Measurements from ENCODE around the gene USP19. TPM values are rescaled to one million over a fixed set of nuclear protein-coding genes. Genes with fewer than 3 reads are reported as not detected.

USP19 gene
- polyA plus RNA-seq, 3 donors = 61.3 to 66.0 (median 61.4) TPM

DNA sequence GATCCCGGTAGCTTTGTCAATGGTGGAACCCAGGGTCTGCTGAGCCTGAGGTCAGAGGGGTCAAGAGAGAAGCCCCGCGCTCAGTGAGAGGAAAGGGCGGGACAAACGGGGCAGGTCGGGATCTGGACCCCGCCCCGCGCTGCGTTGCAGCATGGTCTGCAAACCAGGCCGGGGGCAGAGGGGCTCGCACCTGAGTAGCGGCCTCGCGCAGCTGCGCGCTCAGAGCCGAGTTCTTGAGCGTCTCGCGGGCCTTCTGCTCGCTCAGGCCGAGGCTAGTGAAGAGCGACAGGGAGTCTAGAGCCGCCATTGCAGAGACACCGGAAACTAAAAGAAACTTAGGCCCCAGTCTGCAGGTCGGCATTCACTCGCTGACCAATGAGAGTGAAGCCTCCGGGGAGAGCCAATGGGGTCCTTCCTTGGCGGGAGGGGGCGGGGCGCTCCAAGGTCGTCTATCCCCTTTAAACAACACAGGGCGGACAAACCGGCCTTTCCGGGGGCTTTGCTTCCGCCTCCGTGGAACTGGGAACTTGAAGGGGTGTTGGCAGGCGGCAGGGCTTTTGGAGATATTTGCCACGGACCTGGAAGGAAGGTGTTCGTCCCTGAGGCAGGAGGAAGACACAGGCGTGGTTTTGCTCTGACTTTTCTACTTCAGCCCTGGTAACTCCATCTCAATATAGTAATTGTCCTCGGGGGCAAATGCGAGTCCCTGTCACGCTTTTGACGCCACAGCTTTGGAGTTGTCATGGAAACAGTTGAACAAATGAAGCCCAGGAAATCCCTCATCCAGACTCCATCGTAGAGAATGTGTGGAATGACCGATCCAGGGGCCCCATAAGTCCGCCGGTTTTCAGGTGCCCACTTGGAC lies 16.0 kb downstream of the USP19 start, which contains the start of gene QARS1:
Gene QARS1, minus strand, starts transcription at position 331 of the 865 bp plus-strand sequence. Its CDS starts 24 bp downstream, at position 307.
- DNase-seq = peak; percentile 96

DNA sequence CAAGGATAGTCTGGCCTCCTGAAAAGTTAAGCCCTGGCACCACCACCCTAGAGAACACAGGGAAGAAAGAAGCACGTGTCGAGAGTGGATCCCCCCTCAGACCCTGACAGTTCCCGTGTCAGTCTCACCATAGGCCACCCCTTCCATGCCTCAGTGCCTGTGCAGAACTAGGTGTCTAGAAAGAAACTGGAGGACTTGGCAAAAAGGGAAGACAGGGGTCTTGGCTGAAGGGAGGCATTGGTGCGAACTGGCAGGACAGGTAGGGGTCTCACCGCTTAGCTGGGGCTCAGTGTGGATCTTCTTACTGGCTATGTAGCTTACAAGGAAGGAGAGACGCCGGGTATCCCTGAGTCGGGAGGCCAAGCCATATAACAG lies 16.6 kb downstream of the USP19 start:
- DNase-seq = no peak

DNA sequence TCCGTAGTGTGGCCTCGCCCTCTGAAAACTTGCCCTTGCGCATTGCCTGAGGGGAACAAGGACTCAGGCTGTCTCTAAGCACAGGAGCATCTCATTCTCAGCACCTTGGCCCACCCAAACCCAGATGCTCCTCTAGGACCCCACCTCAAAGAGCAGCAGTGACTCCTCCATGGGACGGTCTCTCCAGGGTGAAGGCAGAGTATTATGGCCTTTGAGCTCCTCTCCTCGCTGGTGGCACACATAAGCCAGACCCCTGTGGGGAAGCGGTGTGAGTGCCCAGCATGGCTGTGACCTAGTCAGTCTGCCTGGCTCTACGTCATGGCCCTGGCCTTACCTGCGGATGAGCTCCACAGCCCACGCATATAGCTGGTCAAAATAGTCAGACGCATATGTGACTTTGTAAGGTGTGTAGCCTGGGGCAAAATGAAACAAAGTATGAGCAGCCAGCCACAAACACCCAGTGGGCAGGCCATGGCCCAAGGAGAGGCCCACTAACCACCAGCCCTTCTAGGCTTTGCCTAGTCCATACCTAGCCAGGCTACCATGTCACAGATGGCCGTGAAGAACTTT lies 20.5 kb downstream of the USP19 start:
- DNase-seq = no peak

DNA sequence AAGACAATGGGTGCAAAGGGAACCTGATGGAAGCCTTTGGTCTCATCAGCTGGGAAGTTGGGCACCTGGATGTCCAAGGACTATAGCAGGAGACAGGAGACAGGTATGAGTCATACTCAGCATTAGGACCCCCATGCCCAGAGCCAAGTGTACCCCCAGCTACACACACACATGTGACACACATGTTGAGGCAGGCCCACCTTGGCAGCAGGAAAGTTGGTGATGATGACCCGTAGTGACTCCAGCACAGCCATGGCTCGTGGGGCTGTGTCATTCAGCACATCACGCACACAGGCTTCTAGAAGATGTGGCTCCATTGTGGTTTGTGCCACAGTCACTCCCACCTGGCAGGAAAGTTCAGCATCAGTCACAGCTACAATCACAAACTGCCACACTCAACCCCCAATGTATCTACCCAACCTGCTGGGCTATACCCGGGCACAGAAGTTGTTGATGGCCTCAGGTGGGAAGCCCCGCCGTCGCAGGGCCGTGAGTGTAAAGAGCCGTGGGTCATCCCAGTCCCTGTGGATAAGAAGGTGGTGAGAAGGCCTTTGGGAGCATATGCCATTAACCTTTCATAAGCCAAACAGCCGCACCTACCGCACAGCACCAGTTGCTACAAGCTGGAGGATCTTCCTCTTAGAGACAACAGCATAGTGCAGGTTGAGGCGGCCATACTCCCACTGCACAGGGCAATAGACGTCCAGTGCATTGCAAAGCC lies 21.6 kb downstream of the USP19 start:
- no peak for DNase-seq

DNA sequence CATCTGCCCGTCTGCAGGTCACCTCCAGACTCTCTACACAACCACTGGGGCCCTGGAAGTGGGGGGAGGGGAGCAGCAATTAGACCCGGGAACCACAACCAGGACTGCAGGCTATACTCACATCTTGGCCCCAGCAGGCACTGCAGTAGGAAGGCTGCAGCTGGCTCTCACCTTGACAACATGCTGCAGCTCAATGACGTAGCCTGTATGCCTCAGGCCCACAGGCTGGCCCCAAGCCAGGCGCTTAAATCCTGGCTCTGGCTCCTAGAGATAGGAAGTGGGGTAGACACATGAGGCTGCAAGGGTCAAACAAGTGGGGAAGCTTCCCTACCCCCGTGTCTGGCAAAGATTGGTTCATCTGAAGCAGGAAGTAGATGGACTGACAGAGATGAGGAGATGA lies 22.2 kb downstream of the USP19 start:
- DNase-seq = no peak

DNA sequence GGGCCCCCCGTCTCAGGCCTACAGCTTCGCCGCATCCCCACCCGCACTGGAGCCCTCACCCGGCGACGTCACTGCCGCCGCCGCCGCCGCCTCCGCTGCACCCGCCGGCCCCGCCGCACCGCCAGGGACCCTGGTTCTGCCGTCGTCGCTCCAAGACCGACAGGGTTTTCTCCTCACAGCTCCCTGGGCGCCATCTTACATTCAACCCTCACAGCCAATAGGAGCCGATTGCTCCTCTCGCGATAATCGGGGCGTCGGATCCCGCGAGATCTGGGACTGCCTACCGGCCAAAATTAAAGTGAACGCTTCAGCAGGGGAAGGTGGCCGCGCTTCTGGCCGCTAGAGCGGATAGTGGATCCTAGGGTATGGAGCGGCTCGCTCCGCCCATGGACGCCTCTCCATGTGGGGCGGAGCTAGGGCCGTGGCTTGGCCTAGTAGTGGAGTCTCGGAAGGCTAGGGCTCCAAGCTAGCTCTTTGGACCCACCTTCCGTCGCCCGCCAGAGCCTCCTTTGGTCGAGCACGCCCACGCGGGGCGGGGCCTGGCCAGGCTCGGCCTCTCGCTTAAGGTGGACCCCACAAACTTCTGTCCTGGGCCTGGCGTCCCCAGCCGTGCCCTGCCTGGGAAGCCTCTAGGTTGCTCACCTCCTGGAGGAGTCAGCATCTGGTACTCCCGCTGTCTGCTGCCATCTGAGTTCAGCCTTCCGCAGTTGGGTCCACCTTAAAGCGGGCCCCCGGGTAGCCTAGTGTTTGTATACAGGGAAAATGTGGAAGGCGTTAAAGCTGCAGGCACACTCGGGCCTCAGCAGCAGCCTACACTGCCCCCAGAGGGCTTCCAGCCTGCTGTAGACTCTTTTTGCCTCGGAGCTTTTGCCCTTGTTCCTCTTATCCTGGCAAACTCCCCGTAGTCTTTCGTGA lies 26.5 kb downstream of the USP19 start, which contains the start of gene QRICH1:
Gene QRICH1, minus strand, starts transcription at position 219 of the 915 bp plus-strand sequence. CDS start 17,054 bp downstream, outside the sequence.
- peak; percentile 99 for DNase-seq

DNA sequence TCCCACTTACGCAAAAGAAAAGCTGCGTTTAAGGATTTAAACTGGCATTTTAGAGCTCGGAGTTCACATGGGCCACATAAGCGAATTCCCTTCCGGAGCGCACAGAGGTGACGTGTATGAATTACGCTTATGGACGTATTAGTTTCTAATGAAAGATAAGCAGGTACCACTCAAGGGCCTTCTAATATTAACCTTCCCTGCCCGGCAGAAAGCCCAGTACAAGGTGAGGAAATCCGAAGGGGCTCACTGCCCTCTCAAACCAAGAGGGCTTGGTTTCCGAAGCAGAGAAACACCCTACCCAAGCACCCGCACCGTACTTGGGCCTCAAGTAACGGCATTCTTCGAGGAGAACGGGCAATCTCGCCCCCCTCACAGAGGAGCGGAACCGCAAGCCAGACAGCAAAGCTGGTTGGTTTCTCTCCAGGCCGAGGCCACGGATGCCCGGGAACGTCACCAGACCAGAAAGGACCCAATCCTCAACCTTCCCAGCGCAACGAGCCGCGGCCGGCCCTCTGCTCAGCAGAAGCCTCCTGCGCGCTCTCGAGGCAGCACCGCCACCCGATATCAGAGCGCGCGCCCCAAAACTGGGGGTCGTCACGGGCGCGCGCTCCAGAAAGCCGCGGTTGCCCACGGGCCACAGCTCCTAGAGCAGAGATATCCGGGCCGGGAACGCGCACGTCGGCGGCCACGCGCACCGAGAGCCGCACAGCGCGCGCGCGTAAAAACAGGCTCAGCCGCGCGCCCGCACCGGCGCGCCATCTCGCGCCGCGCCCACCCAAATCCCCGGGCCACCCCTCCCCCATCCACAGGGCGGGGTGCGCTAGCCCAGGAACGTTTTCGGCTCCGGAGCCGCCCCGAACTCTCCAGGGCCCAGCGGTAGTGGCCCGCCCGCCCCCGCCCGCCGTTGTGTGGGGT lies 27.4 kb downstream of the USP19 start:
- peak; percentile 79 for DNase-seq

DNA sequence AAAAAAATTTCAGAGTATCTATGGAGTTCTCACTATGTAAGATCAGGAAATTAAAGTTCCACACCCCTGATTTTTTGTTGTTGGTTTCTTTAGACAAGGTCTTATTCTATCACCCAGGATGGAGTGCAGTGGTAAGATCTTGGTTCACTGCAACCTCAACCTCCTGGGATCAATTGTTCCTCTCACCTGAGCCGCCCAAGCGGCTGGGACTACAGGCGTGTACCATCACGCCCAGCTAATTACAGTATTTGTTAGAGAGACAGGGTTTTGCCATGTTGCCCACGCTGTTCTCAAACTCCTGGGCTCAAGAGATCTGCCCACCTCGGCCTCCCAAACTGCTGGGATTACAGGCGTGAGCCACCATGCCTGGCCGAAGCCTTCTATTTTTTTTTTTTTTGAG lies 39.2 kb downstream of the USP19 start:
- no peak for DNase-seq

DNA sequence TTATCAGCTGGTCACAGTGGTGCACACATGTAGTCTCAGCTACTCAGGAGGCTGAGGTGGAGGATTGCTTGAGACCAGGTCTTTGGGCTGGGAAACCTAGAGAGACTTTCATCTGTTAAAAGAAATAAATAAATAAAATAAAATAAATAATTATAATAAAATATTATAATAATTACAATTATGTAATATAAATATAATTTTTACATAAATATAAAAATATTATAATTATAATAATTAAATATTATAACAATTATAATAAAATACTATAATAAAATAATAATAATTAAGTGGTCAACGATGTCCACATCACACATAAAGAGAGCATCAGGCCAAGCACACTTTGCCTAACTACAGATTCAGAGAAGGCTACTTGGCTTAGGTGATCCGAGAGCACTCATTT lies 41.4 kb downstream of the USP19 start:
- no peak for DNase-seq

DNA sequence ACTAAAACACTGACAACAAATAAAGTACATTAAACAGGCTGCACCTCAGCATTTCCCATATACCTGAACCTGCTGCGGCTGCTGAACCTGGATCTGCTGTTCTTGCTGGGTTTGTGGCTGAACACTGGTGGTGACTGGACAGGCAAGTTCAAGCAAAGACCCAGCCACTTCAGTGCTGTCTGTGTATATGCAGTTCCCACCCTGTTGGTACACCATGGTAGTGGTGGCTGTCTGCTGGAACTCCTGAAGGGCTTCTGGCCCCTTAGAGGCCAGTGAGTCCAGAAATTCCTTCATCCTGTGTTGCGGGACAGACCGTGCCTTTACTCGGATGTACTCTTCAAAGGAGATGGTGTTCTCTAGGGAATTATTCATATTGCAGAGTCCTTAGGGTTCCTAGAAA lies 44.0 kb downstream of the USP19 start:
- DNase-seq = no peak

DNA sequence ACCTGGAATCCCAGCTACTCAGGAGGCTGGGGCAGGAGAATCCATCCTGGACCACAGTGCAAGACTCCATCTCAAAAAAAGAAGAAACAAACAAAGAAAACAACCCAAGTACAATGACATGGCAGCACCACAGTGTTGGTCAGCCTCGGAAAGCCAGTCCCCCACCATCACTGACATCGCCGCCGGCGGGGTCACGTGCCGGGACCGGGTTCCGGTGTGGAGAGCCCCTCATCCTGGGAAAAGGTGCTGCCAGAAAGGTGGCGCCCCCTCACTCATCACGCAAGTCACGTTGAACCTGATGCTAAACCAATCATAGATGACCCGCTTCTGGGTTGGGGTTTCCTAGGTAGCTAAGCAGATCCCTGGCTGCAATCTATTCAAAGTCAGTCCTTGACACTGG lies 44.5 kb downstream of the USP19 start:
- DNase-seq = no peak

Other genes with a start within 250 kb of the USP19 start
- 10 to 100 TPM; 18.2 to 21.4 (median 20.8) TPM for gene SLC25A20, start 221.9 kb downstream of the USP19 start, polyA plus RNA-seq (ENCODE audit: insufficient read length in 3 of 3)
- gene ARIH2, start 202.0 kb downstream of the USP19 start, polyA plus RNA-seq (ENCODE audit: insufficient read length in 3 of 3) = 100 to 1,000 TPM in 1 of 3 donors, 10 to 100 TPM in 2; 65.3 to 111 (median 94.8) TPM
- gene P4HTM, start 130.6 kb downstream of the USP19 start, polyA plus RNA-seq (ENCODE audit: insufficient read length in 3 of 3) = 10 to 100 TPM; 53.3 to 55.6 (median 54.8) TPM
- 100 to 1,000 TPM; 211 to 244 (median 231) TPM for gene WDR6, start 113.4 kb downstream of the USP19 start, polyA plus RNA-seq (ENCODE audit: insufficient read length in 3 of 3)
- gene DALRD3, start 102.2 kb downstream of the USP19 start, polyA plus RNA-seq (ENCODE audit: insufficient read length in 3 of 3) = 10 to 100 TPM; 73.0 to 79.2 (median 77.4) TPM
- gene NDUFAF3, start 98.7 kb downstream of the USP19 start, polyA plus RNA-seq (ENCODE audit: insufficient read length in 3 of 3) = 10 to 100 TPM; 65.8 to 80.8 (median 73.7) TPM
- gene IMPDH2, start 91.4 kb downstream of the USP19 start, polyA plus RNA-seq (ENCODE audit: insufficient read length in 3 of 3) = 100 to 1,000 TPM; 219 to 234 (median 233) TPM
- 10 to 100 TPM; 78.9 to 87.3 (median 82.2) TPM for gene QRICH1, start 26.8 kb downstream of the USP19 start, polyA plus RNA-seq (ENCODE audit: insufficient read length in 3 of 3)
- gene QARS1, start 16.1 kb downstream of the USP19 start, polyA plus RNA-seq (ENCODE audit: insufficient read length in 3 of 3) = 100 to 1,000 TPM; 310 to 324 (median 317) TPM
- 100 to 1,000 TPM; 397 to 499 (median 414) TPM for gene LAMB2, start 12.2 kb upstream of the USP19 start, polyA plus RNA-seq (ENCODE audit: insufficient read length in 3 of 3)
- 10 to 100 TPM; 21.8 to 30.2 (median 26.8) TPM for gene CCDC71, start 45.5 kb upstream of the USP19 start, polyA plus RNA-seq (ENCODE audit: insufficient read length in 3 of 3)
- gene KLHDC8B, start 50.8 kb upstream of the USP19 start, polyA plus RNA-seq (ENCODE audit: insufficient read length in 3 of 3) = 10 to 100 TPM; 43.7 to 45.0 (median 44.1) TPM
- gene C3orf62, start 156.4 kb upstream of the USP19 start, polyA plus RNA-seq (ENCODE audit: insufficient read length in 3 of 3) = 10 to 100 TPM in 2 of 3 donors, 1 to 10 TPM in 1; 8.7 to 15.5 (median 14.1) TPM
- 10 to 100 TPM; 58.0 to 78.6 (median 65.9) TPM for gene USP4, start 219.2 kb upstream of the USP19 start, polyA plus RNA-seq (ENCODE audit: insufficient read length in 3 of 3)
- 100 to 1,000 TPM; 145 to 187 (median 184) TPM for gene GPX1, start 237.5 kb upstream of the USP19 start, polyA plus RNA-seq (ENCODE audit: insufficient read length in 3 of 3)

Measured in renal pelvis (tissue), 4 donors.